ENCODE measurements around the gene RFC3. TPM values are rescaled to one million over a fixed set of nuclear protein-coding genes. Genes with fewer than 3 reads are reported as not detected.

The RFC3 gene
- total and polyA plus RNA-seq, 9 of the 15 experiments (the other 6 are each of a cell fraction or from before 2014, with no cell fraction given): 31.3 to 94.0 (median 54.0) TPM

DNA sequence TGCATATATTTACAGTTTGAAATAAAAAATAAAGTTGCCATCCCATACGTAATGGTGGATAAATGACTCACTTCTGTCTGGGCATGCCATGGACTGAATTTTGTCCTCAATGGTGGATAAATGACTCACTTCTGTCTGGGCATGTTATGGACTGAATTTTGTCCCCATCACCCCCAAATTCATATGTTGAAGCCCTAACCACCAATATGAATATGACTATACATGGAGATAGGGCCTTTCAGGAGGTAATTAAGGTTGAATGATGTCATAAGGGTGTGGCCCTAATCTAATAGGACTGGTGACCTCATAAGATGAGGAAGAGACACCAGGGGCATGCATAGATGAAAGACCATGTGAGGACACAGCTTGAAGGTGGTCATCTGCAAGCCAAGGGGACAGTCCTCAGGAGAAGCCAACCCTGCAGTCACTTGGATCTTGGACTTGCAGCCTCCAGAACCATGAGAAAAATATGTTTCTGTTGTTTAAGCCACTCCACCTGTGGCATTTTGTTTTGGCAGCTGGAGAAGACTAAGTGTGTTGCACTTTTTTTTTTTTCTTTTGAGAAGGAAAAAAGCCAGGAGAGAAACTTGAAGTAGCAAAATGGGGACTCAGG is 41.8 kb downstream of the RFC3 start:
- H2AFZ ChIP-seq (ENCODE audit: low read depth, low read length): no peak overlapping the region
- no peak overlapping the region for H3K27ac ChIP-seq (ENCODE audit: extremely low read depth, low read depth, low read length)
- ATAC-seq: no peak; the same call in 2 of the 3 replicates
- H3K79me2 ChIP-seq (ENCODE audit: control insufficient read depth, insufficient read depth, low read length): no peaks in the 10 kb centered on the region
- intact Hi-C loops (cut with micrococcal nuclease) (no loop called here), in situ Hi-C loops (cut with MboI) (no loop called here)
- DNase-seq (ENCODE audit: extremely low read depth in 1 of 4, low spot score in 3 of 4): no peak
- no TSS peak for BruUV-seq (replicated peaks)
- no peak overlapping the region for H3K9ac ChIP-seq (ENCODE audit: insufficient read depth in 1 of 2, low read depth in 2 of 2, low read length in 2 of 2)
- H3K4me2 ChIP-seq (ENCODE audit: insufficient read depth, low read length): no peak overlapping the region
- FAIRE-seq: no peak
- H4K20me1 ChIP-seq (replicated peaks; ENCODE audit: control insufficient read depth, insufficient read depth, low read length): no peaks in the 10 kb centered on the region
- H3K36me3 ChIP-seq (ENCODE audit: control insufficient read depth, insufficient read depth, low read length): no peaks in the 10 kb centered on the region
- H3K4me3 ChIP-seq: no peak overlapping the region
- TF ChIP-seq HNRNPLL (IDR thresholded peaks at IDR 0.05; ENCODE audit: low read depth, low read length, poor library complexity, severe bottlenecking) (no peak), CREM (IDR thresholded peaks at IDR 0.05; ENCODE audit: low read depth) (0 out of 2 replicates have a peak, but pooled peaks have one; percentile 32), CBFA2T3 (IDR thresholded peaks at IDR 0.05) (no peak), CREB1 (IDR thresholded peaks at IDR 0.05) (0 out of 2 replicates have a peak, but pooled peaks have one; percentile 12), CREB1 (CRISPR knock-in tag; IDR thresholded peaks at IDR 0.05) (no peak)
- TF ChIP-seq, protein P1, sequence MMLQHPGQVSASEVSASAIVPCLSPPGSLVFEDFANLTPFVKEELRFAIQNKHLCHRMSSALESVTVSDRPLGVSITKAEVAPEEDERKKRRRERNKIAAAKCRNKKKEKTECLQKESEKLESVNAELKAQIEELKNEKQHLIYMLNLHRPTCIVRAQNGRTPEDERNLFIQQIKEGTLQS (IDR thresholded peaks at IDR 0.05): peak; percentile 25; the same call in 1 of the 2 replicates
- TF ChIP-seq, protein P1 (CRISPR knock-in tag; conservative IDR thresholded peaks at IDR 0.05): no peak
- H3K27me3 ChIP-seq (ENCODE audit: control insufficient read depth in 2 of 2, insufficient read depth in 2 of 2, low read length in 2 of 2): no peaks in the 10 kb centered on the region
- 92% methylated on average over 1 of the region's 1 CpG for WGBS (ENCODE audit: insufficient coverage, low coverage, missing lambda C conversion rate)
- ChIA-PET POLR2A (no interaction called here), CTCF (ENCODE audit: low intra/inter-chr PET ratio) (no interaction called here)
- no peaks in the 10 kb centered on the region for H3K9me3 ChIP-seq (replicated peaks; ENCODE audit: control insufficient read depth, insufficient read depth, low read depth, low read length)
- H3K9me1 ChIP-seq (ENCODE audit: control insufficient read depth, insufficient read depth, low read length): no peaks in the 10 kb centered on the region
- H3K4me1 ChIP-seq (replicated peaks in 1 of 2; ENCODE audit: control insufficient read depth in 2 of 2, insufficient read depth in 2 of 2, low read length in 2 of 2): no peaks in the 10 kb centered on the region
